ENCODE data around the gene ARAP1.

DNA sequence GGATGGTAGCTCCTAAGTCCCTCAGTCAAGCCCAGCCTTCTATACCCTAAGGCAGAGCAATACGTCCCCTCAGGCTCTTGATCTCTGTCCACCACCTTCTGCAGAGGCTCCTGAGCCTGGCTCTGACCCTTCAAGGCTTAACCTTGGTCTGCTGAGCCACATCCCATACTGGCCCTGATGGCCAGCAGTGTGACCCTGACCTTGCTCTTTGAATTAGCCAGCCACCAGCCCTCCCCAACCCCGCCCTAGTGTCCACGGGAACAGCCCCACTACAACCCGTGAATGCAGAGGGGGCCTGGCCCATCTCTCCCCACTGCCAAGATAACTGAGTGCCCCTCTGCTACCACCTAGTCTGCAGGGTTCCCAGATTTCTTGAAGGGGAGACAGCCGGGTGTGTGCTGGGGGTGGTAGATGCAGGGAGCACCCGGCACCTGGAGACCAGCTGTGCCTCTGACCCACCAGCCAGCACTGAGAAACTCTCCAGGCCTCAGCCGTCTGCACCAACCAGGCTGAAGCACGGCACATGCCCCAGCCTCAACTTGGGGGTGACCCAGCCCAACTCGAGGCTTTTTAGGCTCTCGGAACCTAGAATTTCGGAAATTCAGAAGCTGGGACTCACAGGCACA, 6.2 kb downstream of the ARAP1 start:
- TF ChIP-seq, protein P1, sequence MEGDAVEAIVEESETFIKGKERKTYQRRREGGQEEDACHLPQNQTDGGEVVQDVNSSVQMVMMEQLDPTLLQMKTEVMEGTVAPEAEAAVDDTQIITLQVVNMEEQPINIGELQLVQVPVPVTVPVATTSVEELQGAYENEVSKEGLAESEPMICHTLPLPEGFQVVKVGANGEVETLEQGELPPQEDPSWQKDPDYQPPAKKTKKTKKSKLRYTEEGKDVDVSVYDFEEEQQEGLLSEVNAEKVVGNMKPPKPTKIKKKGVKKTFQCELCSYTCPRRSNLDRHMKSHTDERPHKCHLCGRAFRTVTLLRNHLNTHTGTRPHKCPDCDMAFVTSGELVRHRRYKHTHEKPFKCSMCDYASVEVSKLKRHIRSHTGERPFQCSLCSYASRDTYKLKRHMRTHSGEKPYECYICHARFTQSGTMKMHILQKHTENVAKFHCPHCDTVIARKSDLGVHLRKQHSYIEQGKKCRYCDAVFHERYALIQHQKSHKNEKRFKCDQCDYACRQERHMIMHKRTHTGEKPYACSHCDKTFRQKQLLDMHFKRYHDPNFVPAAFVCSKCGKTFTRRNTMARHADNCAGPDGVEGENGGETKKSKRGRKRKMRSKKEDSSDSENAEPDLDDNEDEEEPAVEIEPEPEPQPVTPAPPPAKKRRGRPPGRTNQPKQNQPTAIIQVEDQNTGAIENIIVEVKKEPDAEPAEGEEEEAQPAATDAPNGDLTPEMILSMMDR (IDR thresholded peaks at IDR 0.05; ENCODE audit: insufficient read depth, low read length) = no peak
- no peak for TF ChIP-seq GABPA (IDR thresholded peaks at IDR 0.05; ENCODE audit: low read depth)
- TF ChIP-seq, protein P2, sequence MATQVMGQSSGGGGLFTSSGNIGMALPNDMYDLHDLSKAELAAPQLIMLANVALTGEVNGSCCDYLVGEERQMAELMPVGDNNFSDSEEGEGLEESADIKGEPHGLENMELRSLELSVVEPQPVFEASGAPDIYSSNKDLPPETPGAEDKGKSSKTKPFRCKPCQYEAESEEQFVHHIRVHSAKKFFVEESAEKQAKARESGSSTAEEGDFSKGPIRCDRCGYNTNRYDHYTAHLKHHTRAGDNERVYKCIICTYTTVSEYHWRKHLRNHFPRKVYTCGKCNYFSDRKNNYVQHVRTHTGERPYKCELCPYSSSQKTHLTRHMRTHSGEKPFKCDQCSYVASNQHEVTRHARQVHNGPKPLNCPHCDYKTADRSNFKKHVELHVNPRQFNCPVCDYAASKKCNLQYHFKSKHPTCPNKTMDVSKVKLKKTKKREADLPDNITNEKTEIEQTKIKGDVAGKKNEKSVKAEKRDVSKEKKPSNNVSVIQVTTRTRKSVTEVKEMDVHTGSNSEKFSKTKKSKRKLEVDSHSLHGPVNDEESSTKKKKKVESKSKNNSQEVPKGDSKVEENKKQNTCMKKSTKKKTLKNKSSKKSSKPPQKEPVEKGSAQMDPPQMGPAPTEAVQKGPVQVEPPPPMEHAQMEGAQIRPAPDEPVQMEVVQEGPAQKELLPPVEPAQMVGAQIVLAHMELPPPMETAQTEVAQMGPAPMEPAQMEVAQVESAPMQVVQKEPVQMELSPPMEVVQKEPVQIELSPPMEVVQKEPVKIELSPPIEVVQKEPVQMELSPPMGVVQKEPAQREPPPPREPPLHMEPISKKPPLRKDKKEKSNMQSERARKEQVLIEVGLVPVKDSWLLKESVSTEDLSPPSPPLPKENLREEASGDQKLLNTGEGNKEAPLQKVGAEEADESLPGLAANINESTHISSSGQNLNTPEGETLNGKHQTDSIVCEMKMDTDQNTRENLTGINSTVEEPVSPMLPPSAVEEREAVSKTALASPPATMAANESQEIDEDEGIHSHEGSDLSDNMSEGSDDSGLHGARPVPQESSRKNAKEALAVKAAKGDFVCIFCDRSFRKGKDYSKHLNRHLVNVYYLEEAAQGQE (IDR thresholded peaks at IDR 0.05; ENCODE audit: insufficient replicate concordance, low read depth) = no peak
